ENCODE data around the gene ANKRD44.
"Not testable (repeated sequence)": the region's sequence is repeated elsewhere in the genome, so short reads cannot be mapped to it uniquely, and the experiment has no call there.

ANKRD44 gene

GRCh38 chr2:197310271-197310985 lies at the start of gene ANKRD44:
Gene ANKRD44 (minus strand): TSS chr2:197310780. CDS start chr2:197310604, 176 bp downstream.
- H3K4me3 ChIP-seq, result peak within 1 kb of the TSS; percentile 54
- in situ Hi-C loops (cut with MboI; ENCODE audit: low sequenced_read_pairs), result no loop called here
- DNase-seq (ENCODE audit: low spot score in 2 of 2), result peak; percentile 57 to 85
- H3K36me3 ChIP-seq (replicated peaks), result no peaks in the 10 kb centered on the region
- peaks cover 33% of the 10 kb centered on the region for H3K27me3 ChIP-seq (ENCODE audit: low read depth)
- H3K4me1 ChIP-seq, result peaks cover 3% of the 10 kb centered on the region; the same call in 1 of the 2 replicates
- H3K9me3 ChIP-seq, result no peaks in the 10 kb centered on the region

- Histone ChIP-seq H3K9me3 (no peaks in the 10 kb centered on the region), H3K27me3 (ENCODE audit: low read depth) (no peaks in the 10 kb centered on the region), H3K36me3 (replicated peaks) (no peaks in the 10 kb centered on the region), H3K4me3 (no peak overlapping the region), H3K4me1 (no peaks in the 10 kb centered on the region)
- in situ Hi-C loops (cut with MboI; ENCODE audit: low sequenced_read_pairs), result loop anchor here (10.0 kb wide), 1 partner anchor 245 kb away; no protein-coding TSS in a partner anchor
- DNase-seq (ENCODE audit: low spot score in 2 of 2), result no peak
Measured at GRCh38 chr2:197359859-197360258, 49.3 kb upstream of the ANKRD44 start.

GRCh38 chr2:197358931-197359330 lies 48.4 kb upstream of the ANKRD44 start:
- Histone ChIP-seq H3K36me3 (replicated peaks) (no peaks in the 10 kb centered on the region), H3K27me3 (ENCODE audit: low read depth) (no peaks in the 10 kb centered on the region), H3K4me1 (no peaks in the 10 kb centered on the region), H3K9me3 (no peaks in the 10 kb centered on the region), H3K4me3 (no peak overlapping the region)
- in situ Hi-C loops (cut with MboI; ENCODE audit: low sequenced_read_pairs), result loop anchor here (10.0 kb wide), 1 partner anchor 244 kb away; no protein-coding TSS in a partner anchor
- no peak for DNase-seq (ENCODE audit: low spot score in 2 of 2)

GRCh38 chr2:197357986-197358385 lies 47.4 kb upstream of the ANKRD44 start:
- Histone ChIP-seq H3K36me3 (replicated peaks) (no peaks in the 10 kb centered on the region), H3K4me1 (no peaks in the 10 kb centered on the region), H3K9me3 (no peaks in the 10 kb centered on the region), H3K4me3 (no peak overlapping the region), H3K27me3 (ENCODE audit: low read depth) (no peaks in the 10 kb centered on the region)
- in situ Hi-C loops (cut with MboI; ENCODE audit: low sequenced_read_pairs), result loop anchor here (10.0 kb wide), 1 partner anchor 243 kb away; no protein-coding TSS in a partner anchor
- no peak for DNase-seq (ENCODE audit: low spot score in 2 of 2)

GRCh38 chr2:197356136-197356535 lies 45.6 kb upstream of the ANKRD44 start:
- Histone ChIP-seq H3K4me3 (no peak overlapping the region), H3K9me3 (no peaks in the 10 kb centered on the region), H3K36me3 (replicated peaks) (no peaks in the 10 kb centered on the region), H3K4me1 (no peaks in the 10 kb centered on the region), H3K27me3 (ENCODE audit: low read depth) (no peaks in the 10 kb centered on the region)
- DNase-seq (ENCODE audit: low spot score in 2 of 2), result peak in 1 of 2 experiments; percentile 18
- in situ Hi-C loops (cut with MboI; ENCODE audit: low sequenced_read_pairs), result loop anchor here (10.0 kb wide), 1 partner anchor 241 kb away; no protein-coding TSS in a partner anchor

- DNase-seq (ENCODE audit: low spot score in 2 of 2), result no peak
- Histone ChIP-seq H3K27me3 (ENCODE audit: low read depth) (no peaks in the 10 kb centered on the region), H3K36me3 (replicated peaks) (no peaks in the 10 kb centered on the region), H3K9me3 (no peaks in the 10 kb centered on the region), H3K4me1 (no peaks in the 10 kb centered on the region), H3K4me3 (no peak overlapping the region)
- in situ Hi-C loops (cut with MboI; ENCODE audit: low sequenced_read_pairs), result loop anchor here (10.0 kb wide), 1 partner anchor 239 kb away; no protein-coding TSS in a partner anchor
Measured at GRCh38 chr2:197354169-197354558, 43.6 kb upstream of the ANKRD44 start.

GRCh38 chr2:197353393-197354168 lies 43.0 kb upstream of the ANKRD44 start:
- no peak overlapping the region for H3K4me3 ChIP-seq
- H3K27me3 ChIP-seq (ENCODE audit: low read depth), result no peaks in the 10 kb centered on the region
- no peaks in the 10 kb centered on the region for H3K4me1 ChIP-seq
- in situ Hi-C loops (cut with MboI; ENCODE audit: low sequenced_read_pairs), result loop anchor here (10.0 kb wide), 1 partner anchor 239 kb away; no protein-coding TSS in a partner anchor
- no peaks in the 10 kb centered on the region for H3K9me3 ChIP-seq
- H3K36me3 ChIP-seq (replicated peaks), result no peaks in the 10 kb centered on the region
- DNase-seq (ENCODE audit: low spot score in 2 of 2), result no peak

- no peak for DNase-seq (ENCODE audit: low spot score in 2 of 2)
- Histone ChIP-seq H3K36me3 (replicated peaks) (no peaks in the 10 kb centered on the region), H3K9me3 (no peaks in the 10 kb centered on the region), H3K4me3 (no peak overlapping the region), H3K4me1 (no peaks in the 10 kb centered on the region), H3K27me3 (ENCODE audit: low read depth) (no peaks in the 10 kb centered on the region)
- in situ Hi-C loops (cut with MboI; ENCODE audit: low sequenced_read_pairs), result loop anchor here (10.0 kb wide), 1 partner anchor 235 kb away; no protein-coding TSS in a partner anchor
Measured at GRCh38 chr2:197349699-197350098, 39.1 kb upstream of the ANKRD44 start.

- H3K9me3 ChIP-seq, result no peaks in the 10 kb centered on the region
- no peak for DNase-seq (ENCODE audit: low spot score in 2 of 2)
- H3K27me3 ChIP-seq (ENCODE audit: low read depth), result no peaks in the 10 kb centered on the region
- in situ Hi-C loops (cut with MboI; ENCODE audit: low sequenced_read_pairs), result no loop called here
- no peaks in the 10 kb centered on the region for H3K36me3 ChIP-seq (replicated peaks)
- no peak overlapping the region for H3K4me3 ChIP-seq
- H3K4me1 ChIP-seq, result no peaks in the 10 kb centered on the region
Measured at GRCh38 chr2:197348721-197349360, 38.3 kb upstream of the ANKRD44 start.

- in situ Hi-C loops (cut with MboI; ENCODE audit: low sequenced_read_pairs), result no loop called here
Measured at GRCh38 chr2:197345846-197346370, 35.3 kb upstream of the ANKRD44 start.

GRCh38 chr2:197343968-197344367 lies 33.4 kb upstream of the ANKRD44 start:
- H3K4me1 ChIP-seq; H3K4me3 ChIP-seq; H3K36me3 ChIP-seq (replicated peaks); in situ Hi-C loops (cut with MboI; ENCODE audit: low sequenced_read_pairs); H3K27me3 ChIP-seq (ENCODE audit: low read depth); DNase-seq (ENCODE audit: low spot score in 2 of 2); H3K9me3 ChIP-seq: not testable (repeated sequence)

More at GRCh38 chr2:197345846-197346370, 35.3 kb upstream of the ANKRD44 start:
- no peaks in the 10 kb centered on the region for H3K9me3 ChIP-seq
- H3K4me1 ChIP-seq, result no peaks in the 10 kb centered on the region
- no peaks in the 10 kb centered on the region for H3K27me3 ChIP-seq (ENCODE audit: low read depth)
- H3K36me3 ChIP-seq (replicated peaks), result no peaks in the 10 kb centered on the region
- DNase-seq (ENCODE audit: low spot score in 2 of 2), result no peak
- no peak overlapping the region for H3K4me3 ChIP-seq

- Histone ChIP-seq H3K9me3 (no peaks in the 10 kb centered on the region), H3K36me3 (replicated peaks) (no peaks in the 10 kb centered on the region), H3K27me3 (ENCODE audit: low read depth) (no peaks in the 10 kb centered on the region), H3K4me1 (no peaks in the 10 kb centered on the region), H3K4me3 (no peak overlapping the region)
- in situ Hi-C loops (cut with MboI; ENCODE audit: low sequenced_read_pairs), result no loop called here
- DNase-seq (ENCODE audit: low spot score in 2 of 2), result no peak
Measured at GRCh38 chr2:197340591-197340990, 30.0 kb upstream of the ANKRD44 start.

GRCh38 chr2:197339496-197340220 lies 29.1 kb upstream of the ANKRD44 start:
- Histone ChIP-seq H3K9me3 (no peaks in the 10 kb centered on the region), H3K4me3 (no peak overlapping the region), H3K36me3 (replicated peaks) (no peaks in the 10 kb centered on the region), H3K4me1 (no peaks in the 10 kb centered on the region), H3K27me3 (ENCODE audit: low read depth) (no peaks in the 10 kb centered on the region)
- in situ Hi-C loops (cut with MboI; ENCODE audit: low sequenced_read_pairs), result no loop called here
- no peak for DNase-seq (ENCODE audit: low spot score in 2 of 2)
